ENCODE results near the gene BTN2A1.

DNA sequence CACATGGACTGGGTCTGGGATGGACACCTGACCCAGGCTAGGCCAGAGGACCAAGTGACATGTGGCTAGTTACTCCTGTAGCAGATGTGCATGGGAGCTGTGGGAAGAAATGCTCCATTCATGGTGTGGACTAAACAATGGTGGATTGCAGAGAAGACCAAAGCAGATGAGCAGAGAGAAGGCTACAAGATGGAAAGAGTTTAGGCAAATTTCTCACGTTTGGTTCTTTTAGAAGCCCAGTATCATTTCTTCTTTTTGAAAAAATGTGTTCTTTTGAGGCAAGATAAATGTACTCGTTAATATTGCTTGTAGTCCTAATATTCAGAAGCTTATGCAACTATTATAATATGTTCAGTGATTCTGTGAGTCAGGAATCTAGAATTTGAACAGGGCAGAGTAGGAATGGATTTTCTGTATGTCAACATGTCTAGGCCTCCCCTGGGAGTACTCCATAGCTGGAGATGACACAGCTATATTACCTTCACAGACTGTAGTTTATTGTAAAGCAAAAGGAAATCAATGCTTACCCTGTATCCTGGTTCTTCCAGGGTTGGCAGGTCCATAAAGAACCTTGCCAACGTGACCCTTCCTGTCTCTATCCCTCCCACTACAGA, 2.3 kb upstream of the BTN2A1 start:
- no peak for TF ChIP-seq EZH2 (IDR thresholded peaks at IDR 0.05; ENCODE audit: borderline replicate concordance, low read length)
- no peak for TF ChIP-seq CTCF (IDR thresholded peaks at IDR 0.05; ENCODE audit: low read length)

Data from OCI-LY1 (cell line).